ENCODE results near the gene SLC26A5. TPM values are rescaled to one million over a fixed set of nuclear protein-coding genes. Genes with fewer than 3 reads are reported as not detected.

SLC26A5 gene
- total and polyA plus RNA-seq, 2 of the 8 experiments (the other 6 are each of a cell fraction or from before 2014, with no cell fraction given), result 0.09 to 0.24 TPM

- Histone ChIP-seq H3K23me2 (ENCODE audit: low read depth, low read length) (no peaks in the 10 kb centered on the region), H2BK120ac (replicated peaks; ENCODE audit: low read depth, low read length) (no peak overlapping the region), H3K56ac (replicated peaks; ENCODE audit: insufficient read length, low read depth, low read length) (no peak overlapping the region), H4K20me1 (replicated peaks in 1 of 2; ENCODE audit: control insufficient read depth in 1 of 2, insufficient read depth in 2 of 2, low read length in 2 of 2) (no peaks in the 10 kb centered on the region), H3K79me1 (ENCODE audit: low read depth, low read length) (no peaks in the 10 kb centered on the region), H2AFZ (ENCODE audit: low read length) (0 out of 2 replicates have a peak overlapping the region, but pooled peaks have one; percentile 59), H3K14ac (ENCODE audit: insufficient read length) (no peak overlapping the region), H3K4me1 (replicated peaks in 1 of 4; ENCODE audit: control insufficient read depth in 3 of 4, insufficient read depth in 4 of 4, low read length in 3 of 4) (no peaks in the 10 kb centered on the region), H2BK12ac (ENCODE audit: low read depth, low read length) (no peak overlapping the region), H4K91ac (replicated peaks; ENCODE audit: insufficient read length, low read length) (no peak overlapping the region), H3K4ac (replicated peaks; ENCODE audit: insufficient read length, low read depth, low read length) (no peak overlapping the region), H2BK20ac (ENCODE audit: low read length) (no peak overlapping the region), H3K36me3 (ENCODE audit: control insufficient read depth in 2 of 4, insufficient read depth in 4 of 4, low read length in 3 of 4) (no peaks in the 10 kb centered on the region), H2AK5ac (ENCODE audit: low read depth, low read length) (no peak overlapping the region), H2BK15ac (ENCODE audit: low read length) (no peak overlapping the region), H4K5ac (ENCODE audit: insufficient read length, low read depth, low read length) (no peak overlapping the region), H3K9ac (replicated peaks in 1 of 4; ENCODE audit: extremely low read depth in 1 of 4, low read depth in 3 of 4, low read length in 3 of 4) (no peak overlapping the region), H3K18ac (ENCODE audit: extremely low read depth, low read length) (no peak overlapping the region), H3K4me2 (ENCODE audit: insufficient read depth in 1 of 2, low read depth in 2 of 2, low read length in 2 of 2) (no peak overlapping the region), H3K4me3 (ENCODE audit: extremely low read depth in 1 of 4, insufficient read depth in 2 of 4, low read depth in 3 of 4, low read length in 4 of 4) (no peak overlapping the region), H4K8ac (ENCODE audit: extremely low read depth, insufficient read depth, low read length) (no peak overlapping the region), H3K9me3 (ENCODE audit: insufficient read depth in 2 of 2, low read depth in 1 of 2, low read length in 1 of 2) (no peaks in the 10 kb centered on the region), H3K27ac (ENCODE audit: low read depth, low read length) (no peak overlapping the region), H3K27me3 (replicated peaks in 1 of 4; ENCODE audit: control insufficient read depth in 3 of 4, extremely low read depth in 1 of 4, insufficient read depth in 3 of 4, low read length in 3 of 4) (no peaks in the 10 kb centered on the region), H3K79me2 (ENCODE audit: control insufficient read depth in 1 of 2, insufficient read depth in 2 of 2, low read length in 2 of 2) (no peaks in the 10 kb centered on the region), H2BK5ac (ENCODE audit: low read depth, low read length) (no peak overlapping the region), H3K23ac (ENCODE audit: insufficient read length) (no peak overlapping the region)
- ChIA-PET POLR2A (ENCODE audit: partially characterized antibody) (no interaction called here), CTCF (ENCODE audit: partially characterized antibody) (no interaction called here)
- TF ChIP-seq POU5F1 (IDR thresholded peaks at IDR 0.05; ENCODE audit: low read depth, low read length) (no peak), E2F6 (IDR thresholded peaks at IDR 0.05) (no peak), MAFK (IDR thresholded peaks at IDR 0.05; ENCODE audit: low read depth, low read length) (no peak), KDM1A (IDR thresholded peaks at IDR 0.05; ENCODE audit: borderline replicate concordance, low read length) (no peak), BACH1 (IDR thresholded peaks at IDR 0.05; ENCODE audit: low read length) (no peak), EP300 (IDR thresholded peaks at IDR 0.05; ENCODE audit: borderline replicate concordance in 1 of 2, low read depth in 2 of 2, low read length in 2 of 2) (no peak), BCL11A (IDR thresholded peaks at IDR 0.05; ENCODE audit: low read depth in 2 of 2, low read length in 2 of 2) (no peak), GABPA (IDR thresholded peaks at IDR 0.05; ENCODE audit: borderline replicate concordance, insufficient read depth, low read length) (no peak)
- FAIRE-seq (no peak), DNase-seq (ENCODE audit: low read depth in 1 of 2, low spot score in 2 of 2) (no peak)
- 75% methylated on average over 1 of the region's 1 CpG; no CpG with 5 or more reads in 1 of the 2 experiments for WGBS, 2 experiments (ENCODE audit: extremely low coverage in 1 of 2, insufficient coverage in 1 of 2, insufficient read length in 1 of 2, insufficient replicate concordance in 2 of 2, low coverage in 1 of 2, low lambda C conversion rate in 2 of 2, missing lambda C conversion rate in 1 of 2)
These were observed 50.9 kb downstream of the SLC26A5 start for GRCh38 chr7:103395071-103395470.
